GM20000 (cell line): ENCODE data around the gene ANAPC7.
"Not testable (repeated sequence)": the region's sequence is repeated elsewhere in the genome, so short reads cannot be mapped to it uniquely, and the experiment has no call there.

ENCODE experiments used
- DNase-seq: peaks from one replicate; pipeline ENCODE4 v3.0.0; 2012; ENCODE audit warnings: low spot score
- TF ChIP-seq, protein P1 (sequence below): IDR thresholded peaks from 2 replicates; pipeline ENCODE4 v1.5.1; 2012; ENCODE audit warnings: mild to moderate bottlenecking, control low read depth; ENCODE audit errors: extremely low read depth, missing control alignments

ANAPC7 gene

DNA sequence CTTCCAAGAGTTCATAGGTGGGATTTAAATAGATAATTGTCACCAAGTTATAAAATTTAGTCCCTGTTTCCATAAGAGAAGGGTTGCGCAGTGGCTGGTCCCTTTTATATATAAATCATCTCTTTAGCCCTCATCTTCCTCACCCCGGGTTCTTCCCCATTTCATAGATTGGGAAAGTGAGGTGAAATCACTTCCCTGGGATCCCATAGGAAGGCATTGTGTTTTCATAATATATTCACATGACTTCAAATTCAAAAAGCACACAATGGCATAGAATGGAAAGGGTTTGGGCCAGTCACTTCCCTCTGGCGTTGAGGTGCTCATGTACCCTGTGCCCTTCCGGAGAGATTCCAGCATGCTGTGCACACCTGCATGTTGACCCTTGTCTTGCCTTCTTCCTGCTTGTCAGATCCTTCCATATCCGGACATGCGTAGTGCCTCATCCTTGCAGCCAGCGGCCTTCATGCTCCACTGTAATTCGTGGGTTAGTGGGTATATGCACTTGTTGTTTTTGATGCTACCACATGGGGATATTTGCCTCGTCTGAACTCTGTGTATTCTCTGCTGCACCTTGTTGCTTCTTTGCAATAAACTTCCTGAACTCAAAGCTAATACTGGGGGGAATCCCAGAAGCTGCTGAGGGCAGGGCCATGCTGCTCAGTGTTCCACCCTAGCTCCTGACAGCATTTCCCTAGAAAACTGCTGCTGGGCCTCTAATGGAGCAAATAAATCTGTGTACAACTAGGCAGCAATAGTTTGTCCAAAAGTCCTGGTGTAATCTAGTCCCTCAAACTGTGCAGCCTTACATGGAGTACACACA lies 59.6 kb downstream of the ANAPC7 start:
- TF ChIP-seq, protein P1, sequence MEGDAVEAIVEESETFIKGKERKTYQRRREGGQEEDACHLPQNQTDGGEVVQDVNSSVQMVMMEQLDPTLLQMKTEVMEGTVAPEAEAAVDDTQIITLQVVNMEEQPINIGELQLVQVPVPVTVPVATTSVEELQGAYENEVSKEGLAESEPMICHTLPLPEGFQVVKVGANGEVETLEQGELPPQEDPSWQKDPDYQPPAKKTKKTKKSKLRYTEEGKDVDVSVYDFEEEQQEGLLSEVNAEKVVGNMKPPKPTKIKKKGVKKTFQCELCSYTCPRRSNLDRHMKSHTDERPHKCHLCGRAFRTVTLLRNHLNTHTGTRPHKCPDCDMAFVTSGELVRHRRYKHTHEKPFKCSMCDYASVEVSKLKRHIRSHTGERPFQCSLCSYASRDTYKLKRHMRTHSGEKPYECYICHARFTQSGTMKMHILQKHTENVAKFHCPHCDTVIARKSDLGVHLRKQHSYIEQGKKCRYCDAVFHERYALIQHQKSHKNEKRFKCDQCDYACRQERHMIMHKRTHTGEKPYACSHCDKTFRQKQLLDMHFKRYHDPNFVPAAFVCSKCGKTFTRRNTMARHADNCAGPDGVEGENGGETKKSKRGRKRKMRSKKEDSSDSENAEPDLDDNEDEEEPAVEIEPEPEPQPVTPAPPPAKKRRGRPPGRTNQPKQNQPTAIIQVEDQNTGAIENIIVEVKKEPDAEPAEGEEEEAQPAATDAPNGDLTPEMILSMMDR: no peak
- DNase-seq: no peak

DNA sequence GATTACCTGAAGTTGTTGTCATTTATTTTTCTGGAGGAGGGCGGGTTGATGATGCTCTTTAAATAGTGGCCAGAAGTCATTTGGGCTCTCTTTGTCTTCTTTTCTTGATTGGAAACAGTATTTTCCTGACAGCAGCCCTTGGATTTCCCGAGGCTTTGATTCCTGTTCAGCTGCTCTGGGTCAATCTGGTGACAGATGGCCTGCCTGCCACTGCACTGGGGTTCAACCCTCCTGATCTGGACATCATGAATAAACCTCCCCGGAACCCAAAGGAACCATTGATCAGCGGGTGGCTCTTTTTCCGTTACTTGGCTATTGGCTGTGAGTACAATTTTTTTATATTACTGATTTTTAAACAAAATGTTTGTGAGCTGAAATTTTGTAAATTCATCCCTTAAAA lies 60.4 kb downstream of the ANAPC7 start:
- TF ChIP-seq, protein P1: no peak

DNA sequence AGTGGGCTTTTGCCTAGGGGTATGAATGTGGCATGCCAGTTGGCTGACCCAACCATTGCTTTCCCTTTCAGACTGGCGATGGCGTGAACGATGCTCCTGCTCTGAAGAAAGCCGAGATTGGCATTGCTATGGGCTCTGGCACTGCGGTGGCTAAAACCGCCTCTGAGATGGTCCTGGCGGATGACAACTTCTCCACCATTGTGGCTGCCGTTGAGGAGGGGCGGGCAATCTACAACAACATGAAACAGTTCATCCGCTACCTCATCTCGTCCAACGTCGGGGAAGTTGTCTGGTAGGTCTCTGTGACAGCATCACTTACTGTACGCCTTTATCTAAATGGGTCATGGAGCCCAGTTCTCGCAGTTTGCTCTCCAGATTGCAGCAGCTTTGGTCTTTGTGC lies 61.4 kb downstream of the ANAPC7 start:
- TF ChIP-seq, protein P1: no peak
- no peak for DNase-seq

More for the DNA sequence above, 60.4 kb downstream of the ANAPC7 start:
- DNase-seq: no peak

DNA sequence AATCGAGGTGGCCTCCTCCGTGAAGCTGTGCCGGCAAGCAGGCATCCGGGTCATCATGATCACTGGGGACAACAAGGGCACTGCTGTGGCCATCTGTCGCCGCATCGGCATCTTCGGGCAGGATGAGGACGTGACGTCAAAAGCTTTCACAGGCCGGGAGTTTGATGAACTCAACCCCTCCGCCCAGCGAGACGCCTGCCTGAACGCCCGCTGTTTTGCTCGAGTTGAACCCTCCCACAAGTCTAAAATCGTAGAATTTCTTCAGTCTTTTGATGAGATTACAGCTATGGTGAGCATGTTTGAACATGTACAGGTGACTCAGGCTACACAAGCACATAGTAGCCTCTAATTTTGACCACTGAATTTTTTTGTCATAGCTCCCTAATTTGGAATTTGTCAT lies 62.8 kb downstream of the ANAPC7 start:
- TF ChIP-seq, protein P1: no peak
- DNase-seq: no peak

DNA sequence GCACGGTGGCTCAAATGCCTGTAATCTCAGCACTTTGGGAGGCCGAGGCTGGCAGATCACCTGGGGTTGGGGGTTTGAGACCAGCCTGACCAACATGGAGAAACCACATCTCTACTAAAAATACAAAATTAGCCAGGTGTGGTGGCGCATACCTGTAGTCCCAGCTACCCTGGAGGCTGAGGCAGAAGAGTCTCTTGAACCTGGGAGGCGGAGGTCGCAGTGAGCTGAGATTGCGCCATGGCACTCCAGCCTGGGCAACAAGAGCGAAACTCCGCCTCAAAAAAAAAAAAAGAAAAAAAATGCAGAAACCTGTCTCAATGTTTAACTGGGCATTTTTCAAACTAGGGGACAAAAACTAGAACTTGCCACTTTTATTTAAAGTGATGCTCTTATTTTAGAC lies 63.2 kb downstream of the ANAPC7 start:
- not testable (repeated sequence) for DNase-seq

DNA sequence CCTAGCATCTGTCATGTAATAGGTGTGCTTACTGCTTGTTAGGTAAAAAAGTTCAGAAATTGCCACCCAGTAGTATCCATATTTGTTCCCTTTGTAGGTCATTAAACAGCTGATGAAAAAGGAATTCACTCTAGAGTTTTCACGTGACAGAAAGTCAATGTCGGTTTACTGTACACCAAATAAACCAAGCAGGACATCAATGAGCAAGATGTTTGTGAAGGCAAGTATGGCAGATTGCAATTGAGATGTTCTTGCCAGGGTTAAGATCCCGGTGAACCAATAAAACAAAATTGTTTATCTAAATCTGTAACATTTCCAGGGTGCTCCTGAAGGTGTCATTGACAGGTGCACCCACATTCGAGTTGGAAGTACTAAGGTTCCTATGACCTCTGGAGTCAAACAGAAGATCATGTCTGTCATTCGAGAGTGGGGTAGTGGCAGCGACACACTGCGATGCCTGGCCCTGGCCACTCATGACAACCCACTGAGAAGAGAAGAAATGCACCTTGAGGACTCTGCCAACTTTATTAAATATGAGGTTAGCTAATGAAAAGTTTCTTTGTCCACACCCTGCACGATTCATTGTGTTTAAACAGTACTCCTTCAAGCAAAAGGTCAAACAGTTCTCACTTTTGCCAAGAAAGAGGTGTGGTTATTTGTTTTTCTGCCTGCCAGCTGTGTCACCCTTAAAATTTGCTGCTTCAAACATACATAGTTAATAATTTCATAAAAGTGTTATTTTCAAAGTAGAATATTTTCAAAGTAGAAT lies 64.1 kb downstream of the ANAPC7 start:
- DNase-seq: no peak
- TF ChIP-seq, protein P1: no peak

DNA sequence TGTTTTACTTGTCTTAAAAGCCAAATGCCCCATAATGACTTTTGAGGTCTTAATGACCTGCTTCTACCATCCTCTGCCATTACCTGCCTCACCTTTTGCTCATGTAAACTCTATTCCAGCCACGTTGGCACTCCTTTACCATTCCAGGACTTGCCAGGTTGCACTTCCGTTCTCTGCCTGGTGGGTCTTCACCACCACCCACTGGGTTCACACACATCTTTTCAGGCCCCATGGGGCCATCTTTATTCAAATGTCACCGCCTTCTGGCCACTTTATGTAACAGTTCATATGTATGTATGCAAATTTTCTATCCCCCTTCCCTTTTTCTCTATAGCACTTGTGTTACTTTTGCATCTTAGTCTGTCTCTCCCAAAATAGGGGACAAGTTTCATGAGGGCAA lies 64.8 kb downstream of the ANAPC7 start:
- DNase-seq: peak; percentile 25
- TF ChIP-seq, protein P1: no peak
